Transverse colon (tissue), 4 donors: ENCODE results near the gene MGAT5.

Source experiments
- CTCF ChIP-seq, 5 experiments: fragments of 200-600 bp in 3 of 5; fragments of 450-650 bp in 2 of 5; sonication (generic) in 3 of 5; IDR thresholded peaks; 1 replicate in 2 of 5; 2 replicates in 3 of 5; pipeline ENCODE4 v1.5.1; 2016 to 2017; ENCODE audit warnings: antibody characterized with exemption in 5 of 5, inconsistent platforms in 3 of 5, mild to moderate bottlenecking in 2 of 5, moderate library complexity in 1 of 5
- POLR2A ChIP-seq: fragments of 450-650 bp; IDR thresholded peaks from one replicate; pipeline ENCODE4 v1.6.1; 2016; ENCODE audit warnings: antibody characterized with exemption, mild to moderate bottlenecking, moderate library complexity
- POLR2AphosphoS5 ChIP-seq, 3 donors: sonication (generic); formaldehyde crosslinking; IDR thresholded peaks; one replicate each; pipeline ENCODE4 v1.6.1; 2016; ENCODE audit warnings: antibody characterized with exemption in 3 of 3

GRCh38 chr2:134453476-134453875 lies 199.6 kb downstream of the MGAT5 start:
- TF ChIP-seq CTCF (IDR thresholded peaks at IDR 0.05) (no peak), POLR2A (no peak), POLR2AphosphoS5 (IDR thresholded peaks at IDR 0.05) (no peak)
